K562 (cell line): Measurements from ENCODE around the gene GMEB2. TPM values are rescaled to one million over a fixed set of nuclear protein-coding genes. Genes with fewer than 3 reads are reported as not detected.

Experiments
- CBFA2T2 ChIP-seq: fragments of 450-650 bp; conservative IDR thresholded peaks from 2 replicates; pipeline ENCODE4 v1.6.1; 2017; ENCODE audit warnings: mild to moderate bottlenecking
- KAT2B ChIP-seq: IDR thresholded peaks from one replicate; pipeline ENCODE4 v1.6.1; 2012; ENCODE audit warnings: low read depth, mild to moderate bottlenecking, control low read depth, inconsistent platforms, low read length, moderate library complexity
- MTF1 ChIP-seq: fragments of 250-450 bp; sonication (Bioruptor Pico); IDR thresholded peaks from 2 replicates; pipeline ENCODE4 v1.9.0; 2021; ENCODE audit warnings: moderate library complexity, mild to moderate bottlenecking, inconsistent platforms, borderline replicate concordance
- NR0B1 ChIP-seq: fragments of 450-650 bp; IDR thresholded peaks from one replicate; pipeline ENCODE4 v1.6.1; 2018; ENCODE audit warnings: mild to moderate bottlenecking, moderate library complexity; ENCODE audit not compliant: partially characterized antibody
- SMARCA4 ChIP-seq: fragments of 450-650 bp; IDR thresholded peaks from 2 replicates; pipeline ENCODE4 v1.6.1; 2016
- SPI1 ChIP-seq: IDR thresholded peaks from 2 replicates; pipeline ENCODE4 v1.6.1; 2011; ENCODE audit warnings: low read depth, low read length, control low read depth, borderline replicate concordance
- ZC3H11A ChIP-seq: IDR thresholded peaks from 2 replicates; pipeline ENCODE4 v1.6.1; 2012; ENCODE audit warnings: low read depth, low read length, improper control_type of control experiment
- ZEB2 ChIP-seq: fragments of 450-650 bp; IDR thresholded peaks from 2 replicates; pipeline ENCODE4 v1.6.1; 2016
- ZZZ3 ChIP-seq: fragments of 450-650 bp; IDR thresholded peaks from 2 replicates; pipeline ENCODE4 v1.6.1; 2016; ENCODE audit warnings: antibody characterized with exemption, mild to moderate bottlenecking, moderate library complexity
- polyA plus RNA-seq, 8 experiments: library from polyadenylated mRNA; depleted of rRNA in 4 of 8; stranded (reverse) in 5 of 8; unstranded in 3 of 8; fragments of >200 nt; fragmentation: Nextera tagmentation in 2 of 8; fragmentation: Illumina TruSeq in 1 of 8; extraction: Ambion mirVana in 2 of 8; extraction: Trizol in 1 of 8; gene quantifications; 2 replicates each; pipeline versions ENCODE4 v1.2.1 to v1.2.3, GENCODE V29; 2011 to 2014; ENCODE audit warnings: inconsistent platforms in 1 of 8, missing spikeins in 1 of 8
- total RNA-seq, 7 experiments: library from RNA; depleted of rRNA in 6 of 7; stranded (reverse); fragments of >200 nt in 6 of 7; fragmentation: Illumina TruSeq in 2 of 7; extraction: Trizol in 2 of 7; gene quantifications; 2 replicates each; pipeline versions ENCODE4 v1.2.1 to v1.2.3, GENCODE V29; 2011 to 2021; ENCODE audit warnings: low replicate concordance in 1 of 7
- TF ChIP-seq, protein P1 (sequence below): fragments of 200-800 bp; sonication (Bioruptor generic); IDR thresholded peaks from 2 replicates; pipeline ENCODE4 v1.6.1; 2016; ENCODE audit warnings: missing genetic modification characterization, missing compliant biosample characterization
- TF ChIP-seq, protein P2 (sequence below): sonication (generic); formaldehyde crosslinking; IDR thresholded peaks from 2 replicates; pipeline ENCODE4 v1.8.0; 2022; ENCODE audit warnings: missing genetic modification reagents, mild to moderate bottlenecking, borderline replicate concordance
- TF ChIP-seq, protein P3 (sequence below): fragments of 450-650 bp; IDR thresholded peaks from 2 replicates; pipeline ENCODE4 v1.6.1; 2018; ENCODE audit not compliant: partially characterized antibody

Gene GMEB2
- total and polyA plus RNA-seq, 9 of the 15 experiments (the other 6 are each of a cell fraction or from before 2014, with no cell fraction given) = 0.03 to 13.9 (median 6.3) TPM

- TF ChIP-seq ZC3H11A (no peak), ZEB2 (peak; percentile 59; the same call in 1 of the 2 replicates), NR0B1 (no peak), ZZZ3 (no peak), SMARCA4 (peak; percentile 67), CBFA2T2 (no peak; the same call in 1 of the 2 replicates), KAT2B (no peak), MTF1 (CRISPR knock-in tag) (no peak), SPI1 (peak; percentile 54; the same call in 1 of the 2 replicates)
- TF ChIP-seq, protein P1, sequence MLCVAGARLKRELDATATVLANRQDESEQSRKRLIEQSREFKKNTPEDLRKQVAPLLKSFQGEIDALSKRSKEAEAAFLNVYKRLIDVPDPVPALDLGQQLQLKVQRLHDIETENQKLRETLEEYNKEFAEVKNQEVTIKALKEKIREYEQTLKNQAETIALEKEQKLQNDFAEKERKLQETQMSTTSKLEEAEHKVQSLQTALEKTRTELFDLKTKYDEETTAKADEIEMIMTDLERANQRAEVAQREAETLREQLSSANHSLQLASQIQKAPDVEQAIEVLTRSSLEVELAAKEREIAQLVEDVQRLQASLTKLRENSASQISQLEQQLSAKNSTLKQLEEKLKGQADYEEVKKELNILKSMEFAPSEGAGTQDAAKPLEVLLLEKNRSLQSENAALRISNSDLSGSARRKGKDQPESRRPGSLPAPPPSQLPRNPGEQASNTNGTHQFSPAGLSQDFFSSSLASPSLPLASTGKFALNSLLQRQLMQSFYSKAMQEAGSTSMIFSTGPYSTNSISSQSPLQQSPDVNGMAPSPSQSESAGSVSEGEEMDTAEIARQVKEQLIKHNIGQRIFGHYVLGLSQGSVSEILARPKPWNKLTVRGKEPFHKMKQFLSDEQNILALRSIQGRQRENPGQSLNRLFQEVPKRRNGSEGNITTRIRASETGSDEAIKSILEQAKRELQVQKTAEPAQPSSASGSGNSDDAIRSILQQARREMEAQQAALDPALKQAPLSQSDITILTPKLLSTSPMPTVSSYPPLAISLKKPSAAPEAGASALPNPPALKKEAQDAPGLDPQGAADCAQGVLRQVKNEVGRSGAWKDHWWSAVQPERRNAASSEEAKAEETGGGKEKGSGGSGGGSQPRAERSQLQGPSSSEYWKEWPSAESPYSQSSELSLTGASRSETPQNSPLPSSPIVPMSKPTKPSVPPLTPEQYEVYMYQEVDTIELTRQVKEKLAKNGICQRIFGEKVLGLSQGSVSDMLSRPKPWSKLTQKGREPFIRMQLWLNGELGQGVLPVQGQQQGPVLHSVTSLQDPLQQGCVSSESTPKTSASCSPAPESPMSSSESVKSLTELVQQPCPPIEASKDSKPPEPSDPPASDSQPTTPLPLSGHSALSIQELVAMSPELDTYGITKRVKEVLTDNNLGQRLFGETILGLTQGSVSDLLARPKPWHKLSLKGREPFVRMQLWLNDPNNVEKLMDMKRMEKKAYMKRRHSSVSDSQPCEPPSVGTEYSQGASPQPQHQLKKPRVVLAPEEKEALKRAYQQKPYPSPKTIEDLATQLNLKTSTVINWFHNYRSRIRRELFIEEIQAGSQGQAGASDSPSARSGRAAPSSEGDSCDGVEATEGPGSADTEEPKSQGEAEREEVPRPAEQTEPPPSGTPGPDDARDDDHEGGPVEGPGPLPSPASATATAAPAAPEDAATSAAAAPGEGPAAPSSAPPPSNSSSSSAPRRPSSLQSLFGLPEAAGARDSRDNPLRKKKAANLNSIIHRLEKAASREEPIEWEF = no peak
- TF ChIP-seq, protein P2, sequence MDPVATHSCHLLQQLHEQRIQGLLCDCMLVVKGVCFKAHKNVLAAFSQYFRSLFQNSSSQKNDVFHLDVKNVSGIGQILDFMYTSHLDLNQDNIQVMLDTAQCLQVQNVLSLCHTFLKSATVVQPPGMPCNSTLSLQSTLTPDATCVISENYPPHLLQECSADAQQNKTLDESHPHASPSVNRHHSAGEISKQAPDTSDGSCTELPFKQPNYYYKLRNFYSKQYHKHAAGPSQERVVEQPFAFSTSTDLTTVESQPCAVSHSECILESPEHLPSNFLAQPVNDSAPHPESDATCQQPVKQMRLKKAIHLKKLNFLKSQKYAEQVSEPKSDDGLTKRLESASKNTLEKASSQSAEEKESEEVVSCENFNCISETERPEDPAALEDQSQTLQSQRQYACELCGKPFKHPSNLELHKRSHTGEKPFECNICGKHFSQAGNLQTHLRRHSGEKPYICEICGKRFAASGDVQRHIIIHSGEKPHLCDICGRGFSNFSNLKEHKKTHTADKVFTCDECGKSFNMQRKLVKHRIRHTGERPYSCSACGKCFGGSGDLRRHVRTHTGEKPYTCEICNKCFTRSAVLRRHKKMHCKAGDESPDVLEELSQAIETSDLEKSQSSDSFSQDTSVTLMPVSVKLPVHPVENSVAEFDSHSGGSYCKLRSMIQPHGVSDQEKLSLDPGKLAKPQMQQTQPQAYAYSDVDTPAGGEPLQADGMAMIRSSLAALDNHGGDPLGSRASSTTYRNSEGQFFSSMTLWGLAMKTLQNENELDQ (CRISPR knock-in tag) = no peak
- TF ChIP-seq, protein P3, sequence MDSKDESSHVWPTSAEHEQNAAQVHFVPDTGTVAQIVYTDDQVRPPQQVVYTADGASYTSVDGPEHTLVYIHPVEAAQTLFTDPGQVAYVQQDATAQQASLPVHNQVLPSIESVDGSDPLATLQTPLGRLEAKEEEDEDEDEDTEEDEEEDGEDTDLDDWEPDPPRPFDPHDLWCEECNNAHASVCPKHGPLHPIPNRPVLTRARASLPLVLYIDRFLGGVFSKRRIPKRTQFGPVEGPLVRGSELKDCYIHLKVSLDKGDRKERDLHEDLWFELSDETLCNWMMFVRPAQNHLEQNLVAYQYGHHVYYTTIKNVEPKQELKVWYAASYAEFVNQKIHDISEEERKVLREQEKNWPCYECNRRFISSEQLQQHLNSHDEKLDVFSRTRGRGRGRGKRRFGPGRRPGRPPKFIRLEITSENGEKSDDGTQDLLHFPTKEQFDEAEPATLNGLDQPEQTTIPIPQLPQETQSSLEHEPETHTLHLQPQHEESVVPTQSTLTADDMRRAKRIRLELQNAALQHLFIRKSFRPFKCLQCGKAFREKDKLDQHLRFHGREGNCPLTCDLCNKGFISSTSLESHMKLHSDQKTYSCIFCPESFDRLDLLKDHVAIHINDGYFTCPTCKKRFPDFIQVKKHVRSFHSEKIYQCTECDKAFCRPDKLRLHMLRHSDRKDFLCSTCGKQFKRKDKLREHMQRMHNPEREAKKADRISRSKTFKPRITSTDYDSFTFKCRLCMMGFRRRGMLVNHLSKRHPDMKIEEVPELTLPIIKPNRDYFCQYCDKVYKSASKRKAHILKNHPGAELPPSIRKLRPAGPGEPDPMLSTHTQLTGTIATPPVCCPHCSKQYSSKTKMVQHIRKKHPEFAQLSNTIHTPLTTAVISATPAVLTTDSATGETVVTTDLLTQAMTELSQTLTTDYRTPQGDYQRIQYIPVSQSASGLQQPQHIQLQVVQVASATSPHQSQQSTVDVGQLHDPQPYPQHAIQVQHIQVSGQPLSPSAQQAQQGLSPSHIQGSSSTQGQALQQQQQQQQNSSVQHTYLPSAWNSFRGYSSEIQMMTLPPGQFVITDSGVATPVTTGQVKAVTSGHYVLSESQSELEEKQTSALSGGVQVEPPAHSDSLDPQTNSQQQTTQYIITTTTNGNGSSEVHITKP = peak; percentile 3
These were observed 74.2 kb downstream of the GMEB2 start (continued) for GRCh38 chr20:63552481-63553249.
